SW 1271 (cell line): ENCODE data around the gene TYROBP.
"Not testable (repeated sequence)": the region's sequence is repeated elsewhere in the genome, so short reads cannot be mapped to it uniquely, and the experiment has no call there.

Source experiments
- DNase-seq, 2 experiments: peaks; one replicate each; lab custom pipeline; 2025; lab: John Stamatoyannopoulos, UW

The TYROBP gene

DNA sequence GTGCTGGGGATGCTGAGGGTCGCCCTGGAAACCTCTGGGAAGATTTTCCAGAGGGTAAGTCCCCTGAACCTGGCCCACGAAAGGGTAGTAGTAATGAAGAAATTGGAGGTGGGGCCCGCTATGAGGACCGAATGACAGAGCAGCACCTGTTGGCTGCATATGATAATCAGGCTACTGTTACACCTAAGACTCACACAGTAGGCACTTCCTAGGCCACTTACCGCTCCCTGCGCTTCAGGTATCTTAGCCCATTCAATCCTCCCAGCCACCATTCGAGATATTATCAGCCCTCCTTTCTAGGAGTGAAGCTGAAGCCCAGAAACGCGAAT lies 23.7 kb upstream of the TYROBP start:
- DNase-seq, result no peak

DNA sequence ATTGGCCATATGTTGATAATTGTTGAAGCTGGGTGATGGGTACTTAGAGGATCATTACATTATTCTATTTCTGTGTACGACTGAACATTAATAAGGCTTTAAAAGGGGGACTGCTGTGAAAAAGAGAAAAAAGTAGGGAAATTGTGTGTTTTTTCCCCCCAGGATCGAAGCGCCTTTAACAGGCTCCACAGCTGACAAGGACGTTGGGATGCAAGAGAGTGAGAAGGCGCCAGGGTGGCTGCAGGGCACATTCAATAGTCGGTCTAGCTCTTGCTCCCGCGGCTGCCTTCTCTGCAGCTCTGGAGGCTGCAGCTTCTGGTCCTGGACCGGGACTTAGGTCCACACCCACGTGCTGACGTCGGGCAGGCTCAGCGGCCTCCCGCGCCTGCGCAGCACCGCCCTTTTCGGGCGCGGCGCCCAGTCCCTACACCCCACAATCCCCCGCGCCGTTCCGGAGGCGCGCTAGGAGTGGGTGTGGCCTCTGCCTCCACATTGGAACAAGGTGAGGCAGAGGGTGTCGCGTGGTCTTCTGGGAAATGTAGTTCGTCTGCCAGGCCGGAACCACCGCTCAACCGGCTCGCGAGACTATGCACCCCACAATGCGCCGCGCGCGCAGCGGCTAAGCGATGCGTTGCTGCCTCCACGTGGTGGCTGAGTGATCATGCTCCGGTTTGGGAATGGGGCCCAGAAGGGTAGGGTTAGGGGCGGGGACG lies 23.2 kb upstream of the TYROBP start:
- DNase-seq, result peak; percentile 92 to 97

DNA sequence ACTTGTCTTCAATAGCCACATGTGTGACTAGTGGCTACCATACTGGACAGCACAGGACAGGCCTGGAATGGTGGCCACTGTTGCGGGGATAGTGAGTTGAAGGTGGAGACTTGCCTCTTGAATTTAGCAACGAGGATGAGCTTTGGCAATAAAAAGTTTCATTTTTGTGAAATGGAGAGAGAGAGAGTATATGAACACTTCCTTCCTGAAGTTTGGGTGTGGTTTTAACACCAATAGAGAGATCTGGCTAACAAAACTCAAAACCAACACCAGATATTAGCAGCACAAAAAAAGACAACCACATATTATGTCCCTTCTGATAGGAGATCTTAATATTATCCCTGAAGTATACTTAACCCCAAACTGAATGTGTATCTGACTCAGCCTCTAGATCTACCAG lies 21.8 kb upstream of the TYROBP start:
- DNase-seq, result no peak

DNA sequence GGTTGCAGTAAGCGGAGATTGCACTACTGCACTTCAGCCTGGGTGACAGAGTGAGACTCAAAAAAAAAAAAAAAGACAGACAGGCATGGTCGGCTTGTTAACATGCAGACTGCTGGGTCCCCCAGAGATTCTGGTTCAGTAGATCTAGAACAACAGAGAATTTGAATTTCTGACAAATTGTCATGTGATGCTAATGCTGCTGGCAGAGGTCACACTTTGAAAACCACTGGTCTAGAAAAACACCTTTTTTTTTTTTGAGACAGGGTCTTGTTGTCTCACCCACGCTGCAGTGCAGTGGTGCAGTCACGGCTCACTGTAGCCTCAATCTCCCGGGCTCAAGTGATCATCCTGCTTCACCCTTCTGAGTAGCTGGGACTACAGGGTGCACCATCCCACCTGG lies 20.4 kb upstream of the TYROBP start:
- no peak for DNase-seq

DNA sequence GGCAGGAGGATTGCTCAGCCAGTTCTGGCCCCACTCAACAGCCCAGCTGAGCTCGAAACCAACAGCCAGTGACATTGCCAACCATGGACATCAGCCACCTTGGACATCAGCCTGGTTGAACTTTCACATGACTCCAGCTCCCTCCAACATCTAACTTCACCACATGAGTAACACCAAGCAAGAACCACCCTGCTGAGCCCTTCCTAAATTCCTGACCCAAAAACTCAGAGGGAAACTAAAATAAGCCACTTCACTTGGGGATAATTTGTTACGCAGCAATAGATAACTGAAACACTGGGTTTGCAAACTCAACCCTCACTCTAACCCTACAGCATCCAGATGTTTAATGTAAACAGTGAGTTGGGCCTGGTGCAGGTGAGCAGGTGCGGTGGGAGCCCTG lies 17.4 kb upstream of the TYROBP start:
- no peak for DNase-seq

DNA sequence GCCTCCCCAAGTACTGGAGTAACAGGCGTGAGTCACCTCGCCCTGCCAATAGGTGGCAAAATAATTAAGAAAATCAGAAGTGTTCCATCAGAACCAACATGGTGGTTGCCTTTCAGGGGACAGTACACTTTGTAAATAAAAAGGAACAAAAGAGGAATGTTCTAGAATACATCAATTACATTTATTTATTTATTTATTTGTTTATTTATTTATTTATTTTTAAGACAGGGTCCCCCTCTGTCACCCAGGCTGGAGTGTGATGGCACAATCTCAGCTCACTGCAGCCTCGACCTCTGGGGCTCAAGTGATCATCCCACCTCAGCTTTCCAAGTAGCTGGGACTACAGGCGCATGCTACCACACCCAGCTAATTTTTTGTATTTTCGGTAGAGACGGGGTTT lies 12.9 kb upstream of the TYROBP start:
- DNase-seq, result no peak

DNA sequence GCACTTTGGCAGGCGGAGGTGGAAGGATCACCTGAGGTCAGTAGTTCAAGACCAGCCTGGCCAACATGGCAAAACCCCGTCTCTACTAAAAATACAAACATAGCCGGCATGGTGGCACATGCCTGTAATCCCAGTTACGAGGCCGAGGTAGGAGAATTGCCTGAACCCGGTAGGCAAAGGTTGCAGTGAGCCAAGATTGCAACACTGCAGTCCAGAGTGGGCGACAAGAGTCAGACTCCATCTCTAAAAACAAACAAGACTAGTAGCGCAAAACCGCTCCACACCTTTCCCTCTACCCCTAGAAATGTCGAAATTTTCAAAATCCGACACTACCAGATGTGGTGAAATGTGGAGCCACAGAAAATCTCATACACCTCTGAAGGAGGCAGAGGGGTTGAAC lies 11.2 kb upstream of the TYROBP start:
- no peak for DNase-seq

DNA sequence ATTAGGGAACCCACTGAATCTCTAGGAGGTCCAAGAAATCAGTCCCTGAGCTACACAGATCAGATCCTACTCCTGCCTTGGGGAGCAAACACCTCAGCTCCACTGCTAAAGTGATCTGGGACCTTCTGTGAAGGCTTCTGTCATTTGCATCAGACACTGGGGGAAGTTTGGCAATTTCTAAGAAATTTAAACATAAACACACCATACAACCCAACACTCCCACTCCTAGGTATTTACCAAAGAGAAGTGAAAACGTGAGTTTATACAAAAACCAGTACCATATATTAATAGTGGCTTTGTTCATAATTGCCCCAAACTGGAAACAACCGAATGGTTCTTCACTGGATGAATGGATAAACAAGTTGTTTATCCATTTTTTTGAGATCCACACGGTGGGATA lies 7.3 kb upstream of the TYROBP start:
- no peak for DNase-seq

DNA sequence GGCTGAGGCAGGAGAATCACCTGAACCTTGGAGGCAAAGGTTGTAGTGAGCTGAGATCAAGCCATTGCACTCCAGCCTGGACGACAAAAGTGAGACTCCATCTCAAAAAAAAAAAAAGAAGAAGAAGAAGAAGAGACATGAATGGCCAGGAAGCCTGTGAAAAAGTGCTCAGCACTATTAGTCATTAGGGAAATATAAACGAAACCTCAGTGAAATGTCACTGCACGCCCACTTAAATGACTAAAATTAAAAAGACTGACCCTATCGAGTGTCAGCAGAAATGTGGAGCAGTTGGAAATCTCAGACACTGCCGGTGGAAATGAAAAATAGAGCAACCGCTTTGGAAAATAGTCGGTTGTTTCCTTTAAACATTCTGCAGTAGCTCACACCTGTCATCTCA lies 5.5 kb upstream of the TYROBP start:
- DNase-seq, result no peak

DNA sequence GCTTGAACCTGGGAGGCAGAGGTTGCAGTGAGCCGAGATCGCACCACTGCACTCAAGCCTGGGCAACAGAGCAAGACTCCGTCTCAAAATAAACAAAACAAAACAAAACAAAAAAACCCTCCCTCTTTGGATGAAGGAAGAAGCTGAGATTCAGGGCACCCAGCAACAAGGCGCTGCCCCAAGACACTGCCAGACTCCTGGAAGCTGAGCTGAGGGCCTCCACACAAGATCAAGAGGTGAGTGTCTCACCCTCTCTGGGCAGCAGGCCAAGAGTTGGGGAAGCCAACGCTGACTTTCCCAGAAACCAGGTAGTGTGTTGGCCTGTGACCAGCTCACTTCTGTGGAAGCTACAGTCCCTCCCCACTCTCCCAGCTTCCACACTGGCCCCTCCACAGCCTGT lies 3.7 kb upstream of the TYROBP start:
- DNase-seq, result no peak

DNA sequence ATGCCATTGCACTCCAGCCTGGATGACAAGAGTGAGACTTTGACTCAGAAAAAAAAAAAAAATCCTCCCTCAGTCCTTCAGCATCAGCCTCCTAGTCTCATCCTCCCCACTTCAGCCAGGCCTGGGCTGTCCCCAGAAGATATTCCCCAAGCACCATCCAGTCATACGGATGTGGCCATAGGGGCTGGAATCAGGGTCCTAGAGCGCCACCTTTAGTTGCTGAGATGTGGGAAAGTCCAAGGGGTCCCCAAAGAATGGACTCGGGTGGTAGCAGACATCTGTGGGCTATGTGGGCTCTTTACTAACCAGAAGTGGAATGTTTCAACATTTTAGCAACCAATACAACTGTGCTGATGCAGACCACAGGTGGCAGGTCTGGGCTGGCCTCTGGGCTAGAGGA lies 3.1 kb upstream of the TYROBP start:
- no peak for DNase-seq

DNA sequence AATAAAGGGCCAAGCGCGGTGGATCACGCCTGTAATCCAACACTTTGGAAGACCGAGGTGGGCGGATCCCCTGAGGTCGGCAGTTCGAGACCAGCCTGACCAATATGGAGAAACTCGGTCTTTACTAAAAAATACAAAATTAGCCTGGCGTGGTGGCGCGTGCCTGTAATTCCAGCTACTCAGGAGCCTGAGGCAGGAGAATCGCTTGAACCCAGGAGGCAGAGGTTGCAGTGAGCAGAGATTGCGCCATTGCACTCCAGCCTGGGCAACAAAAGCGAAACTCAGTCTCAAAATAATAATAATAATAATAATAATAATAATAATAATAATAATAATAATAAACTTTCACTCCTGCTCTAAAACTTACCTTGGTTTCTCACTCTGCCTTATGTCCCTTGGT lies 2.3 kb upstream of the TYROBP start:
- not testable (repeated sequence) for DNase-seq

DNA sequence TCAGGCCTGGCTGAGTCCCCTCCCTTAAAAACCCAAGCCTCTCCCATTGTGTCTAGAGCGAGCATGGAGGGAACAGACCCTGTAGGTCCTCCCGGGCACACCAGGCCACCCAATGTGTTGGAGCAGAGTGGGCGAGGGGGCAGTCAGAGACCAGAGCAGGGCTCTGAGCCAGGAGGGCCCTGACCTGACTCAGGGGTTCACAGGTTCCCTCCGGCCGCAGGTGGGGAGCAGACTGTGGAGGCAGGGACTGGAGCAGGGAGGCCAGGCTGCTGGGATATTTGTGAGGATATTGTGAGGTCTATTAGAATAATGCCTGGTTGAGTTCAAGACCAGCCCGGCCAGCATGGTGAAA lies 1.6 kb upstream of the TYROBP start:
- no peak for DNase-seq

DNA sequence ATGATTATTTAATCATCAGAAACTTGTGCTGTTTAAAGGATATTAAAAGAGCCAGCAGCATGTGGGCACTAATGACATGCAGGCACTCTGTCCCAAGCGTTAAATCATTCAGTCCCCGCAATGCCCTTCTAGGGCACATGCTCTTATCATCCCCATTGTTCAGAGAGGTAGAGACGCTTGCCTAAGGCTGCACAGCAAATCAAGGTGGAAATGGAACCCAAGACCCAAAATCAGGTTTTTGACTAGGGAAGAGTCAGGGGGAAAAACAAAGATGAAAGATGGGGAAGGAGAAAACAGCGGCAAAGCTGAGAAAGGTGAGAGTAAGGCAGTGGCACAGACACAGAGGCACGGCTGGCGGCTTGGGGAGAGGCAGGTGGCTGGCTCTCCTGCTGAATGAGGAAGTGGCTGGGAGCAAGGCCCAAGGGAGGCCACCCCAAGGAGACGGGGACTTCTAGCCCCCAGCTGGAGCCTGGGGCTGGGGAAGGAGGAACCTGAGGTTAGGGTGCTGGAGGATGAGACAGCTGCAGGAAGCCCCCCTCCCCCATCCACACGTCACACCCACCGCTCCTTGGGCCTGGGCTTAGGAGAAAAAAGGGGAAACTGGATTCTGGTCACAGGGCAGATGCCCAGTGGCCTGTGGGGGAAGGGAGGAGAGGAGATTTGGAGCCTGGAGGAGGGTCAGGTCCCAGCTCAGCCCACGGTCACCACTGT lies 1.0 kb upstream of the TYROBP start:
- DNase-seq, result no peak

DNA sequence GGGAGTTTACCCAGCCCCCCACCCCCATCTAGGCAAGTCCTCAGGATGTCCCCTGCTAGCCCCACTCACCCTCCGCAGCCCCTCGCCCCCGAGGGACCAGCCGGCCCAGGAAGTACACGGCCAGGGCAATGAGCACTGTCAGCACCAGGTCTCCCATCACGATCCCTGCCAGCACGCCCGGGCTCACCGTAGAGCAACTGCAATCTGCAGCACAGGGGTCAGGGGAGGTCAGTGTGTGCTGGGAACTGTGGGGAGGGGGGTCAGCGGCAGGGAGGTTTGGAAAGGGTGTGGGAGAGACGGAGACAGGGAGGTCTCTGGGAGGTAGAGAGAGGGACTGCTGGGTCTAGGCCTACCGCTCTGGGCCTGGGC lies 734 bp downstream of the TYROBP start:
- no peak for DNase-seq

DNA sequence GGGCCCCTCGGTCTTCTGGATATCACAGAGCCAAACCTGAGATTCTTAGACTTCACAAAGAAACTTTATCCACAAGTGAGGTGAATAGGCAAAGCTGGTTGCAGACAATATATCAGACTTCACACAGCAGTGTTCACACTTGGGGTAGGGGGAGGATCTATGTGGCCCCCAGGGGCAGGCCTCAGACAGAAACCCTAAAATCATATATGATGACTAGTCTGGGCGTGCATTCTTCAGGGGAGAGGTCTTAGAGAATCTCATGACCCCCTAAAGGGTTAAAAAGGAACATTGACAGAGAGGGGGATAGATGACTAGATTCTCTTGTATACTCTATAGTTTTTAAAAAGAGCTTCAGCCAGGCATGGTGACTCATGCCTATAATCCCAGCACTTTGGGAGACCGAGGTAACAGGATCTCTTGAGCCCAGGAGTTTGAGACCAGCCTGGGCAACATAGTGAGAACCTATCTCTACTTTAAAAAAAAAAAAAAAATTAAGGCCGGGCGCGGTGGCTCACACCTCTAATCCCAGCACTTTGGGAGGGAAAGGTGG lies 2.8 kb downstream of the TYROBP start:
- DNase-seq, result no peak

DNA sequence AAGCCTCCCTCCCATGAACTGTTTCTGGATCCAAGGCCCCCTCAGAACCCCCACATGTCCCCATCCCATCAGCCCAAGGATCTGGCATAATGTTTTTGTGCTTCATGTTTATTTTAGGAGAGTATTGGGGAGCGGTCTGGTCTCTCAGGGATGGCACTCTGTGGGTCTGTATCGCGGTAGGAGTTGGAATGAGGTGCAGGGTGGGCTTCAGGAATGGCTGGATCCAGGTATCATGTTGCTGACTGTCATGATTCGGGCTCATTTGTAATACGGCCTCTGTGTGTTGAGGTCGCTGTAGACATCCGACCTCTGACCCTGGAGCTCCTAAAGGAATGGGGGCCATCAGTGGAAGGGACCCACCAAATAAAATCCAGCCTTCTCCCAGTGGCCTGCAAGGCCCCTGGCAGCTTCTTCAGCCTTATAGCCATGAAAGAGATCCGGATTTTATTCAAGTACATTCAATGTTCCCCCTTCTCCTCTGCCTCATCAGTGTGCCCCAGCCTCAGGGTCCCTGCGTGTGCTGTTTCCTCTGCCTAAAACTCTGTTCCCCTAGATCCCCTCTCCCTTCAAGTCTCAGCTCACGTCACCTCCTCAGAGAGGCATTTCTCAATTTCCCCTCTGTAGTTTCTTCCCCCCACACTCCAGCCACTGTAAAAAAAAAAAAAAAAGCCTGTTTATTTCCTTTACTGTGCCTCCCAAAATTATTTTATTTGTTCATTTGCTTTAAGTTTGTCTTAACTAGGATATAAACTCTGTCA lies 3.6 kb downstream of the TYROBP start:
- no peak for DNase-seq

DNA sequence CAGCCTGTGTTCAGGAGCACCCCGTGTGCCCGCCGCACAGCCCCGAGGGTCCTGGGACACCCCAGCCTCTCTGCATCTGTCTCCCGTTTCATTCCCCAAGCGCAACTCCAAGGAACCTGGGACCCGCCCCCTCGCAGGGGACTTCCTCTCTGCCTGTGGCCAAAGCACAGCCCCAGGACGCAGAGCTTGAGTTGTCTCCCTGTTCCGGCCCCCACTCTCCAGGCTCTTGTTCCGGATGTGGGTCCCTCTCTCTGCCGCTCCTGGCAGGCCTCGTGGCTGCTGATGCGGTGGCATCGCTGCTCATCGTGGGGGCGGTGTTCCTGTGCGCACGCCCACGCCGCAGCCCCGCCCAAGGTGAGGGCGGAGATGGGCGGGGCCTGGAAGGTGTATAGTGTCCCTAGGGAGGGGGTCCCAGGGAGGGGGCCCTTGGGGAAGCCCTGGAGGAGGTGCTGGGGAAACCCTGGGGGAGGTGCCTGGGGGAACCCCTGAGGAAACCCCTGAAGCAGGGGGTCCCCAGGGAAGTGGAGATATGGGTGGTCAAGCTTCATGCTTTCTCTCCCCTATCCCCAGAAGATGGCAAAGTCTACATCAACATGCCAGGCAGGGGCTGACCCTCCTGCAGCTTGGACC lies 4.4 kb downstream of the TYROBP start:
- peak; percentile 41 to 53 for DNase-seq

DNA sequence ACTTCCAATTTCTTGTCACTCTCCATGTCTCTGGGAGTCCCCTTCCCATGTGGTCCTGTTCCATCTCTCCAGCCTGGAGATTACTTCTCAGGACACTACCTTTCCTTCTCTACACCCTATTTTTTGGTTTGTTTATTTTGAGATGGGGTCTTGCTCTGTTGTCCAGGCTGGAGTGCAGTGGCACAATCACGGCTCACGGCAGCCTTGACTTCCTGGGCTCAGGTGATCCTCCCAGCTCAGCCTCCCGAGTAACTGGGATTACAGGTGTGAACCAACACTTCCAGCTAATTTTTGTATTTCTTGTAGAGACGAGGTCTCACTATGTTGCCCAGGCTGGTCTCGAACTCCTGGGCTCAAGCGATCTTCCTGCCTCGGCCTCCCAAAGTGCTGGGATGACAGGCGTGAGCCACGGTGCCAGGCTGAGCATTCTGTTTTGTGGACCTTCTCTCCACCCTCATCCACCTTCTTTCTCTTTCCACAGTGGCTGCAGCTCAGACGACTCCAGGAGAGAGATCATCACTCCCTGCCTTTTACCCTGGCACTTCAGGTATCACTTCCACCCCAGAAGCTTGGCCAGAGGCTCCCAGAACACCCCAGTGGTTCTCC lies 5.1 kb downstream of the TYROBP start:
- no peak for DNase-seq

DNA sequence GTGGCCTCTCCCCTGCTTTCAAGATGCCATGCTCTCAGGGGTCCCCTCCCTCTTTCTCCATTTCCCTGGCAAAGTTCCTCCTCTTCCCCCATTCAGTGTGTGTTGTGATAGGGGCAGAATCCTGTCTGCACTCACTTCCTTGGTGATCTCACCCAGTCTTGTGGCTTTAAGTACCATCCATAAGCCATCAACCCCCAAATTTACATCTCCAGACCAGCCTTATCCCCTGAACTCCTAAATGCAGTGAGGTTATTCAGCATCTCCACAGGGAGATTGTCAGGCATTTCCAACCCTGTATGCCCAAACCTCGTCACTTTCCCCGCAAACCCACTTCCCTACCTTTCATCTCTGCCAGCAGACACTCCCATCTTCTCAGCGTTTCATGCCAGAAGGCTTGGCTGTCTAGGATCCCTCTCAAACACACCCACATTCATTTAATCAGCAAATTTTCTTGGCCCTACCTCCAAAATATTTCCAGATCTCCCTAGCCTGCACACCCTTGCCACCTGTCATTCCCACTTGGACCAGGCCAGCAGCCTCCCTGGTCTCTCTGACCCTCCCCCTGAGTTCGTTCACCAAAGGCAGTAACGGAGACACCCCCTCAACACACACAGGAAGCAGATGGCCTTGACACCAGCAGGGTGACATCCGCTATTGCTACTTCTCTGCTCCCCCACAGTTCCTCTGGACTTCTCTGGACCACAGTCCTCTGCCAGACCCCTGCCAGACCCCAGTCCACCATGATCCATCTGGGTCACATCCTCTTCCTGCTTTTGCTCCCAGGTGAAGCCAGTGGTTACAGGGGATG lies 6.0 kb downstream of the TYROBP start, which contains the start of gene HCST:
HCST (plus strand) TSS at position 676 of the 808 bp plus-strand sequence; CDS start at position 741, 65 bp downstream.
- peak in 1 of 2 experiments; percentile 26 for DNase-seq

DNA sequence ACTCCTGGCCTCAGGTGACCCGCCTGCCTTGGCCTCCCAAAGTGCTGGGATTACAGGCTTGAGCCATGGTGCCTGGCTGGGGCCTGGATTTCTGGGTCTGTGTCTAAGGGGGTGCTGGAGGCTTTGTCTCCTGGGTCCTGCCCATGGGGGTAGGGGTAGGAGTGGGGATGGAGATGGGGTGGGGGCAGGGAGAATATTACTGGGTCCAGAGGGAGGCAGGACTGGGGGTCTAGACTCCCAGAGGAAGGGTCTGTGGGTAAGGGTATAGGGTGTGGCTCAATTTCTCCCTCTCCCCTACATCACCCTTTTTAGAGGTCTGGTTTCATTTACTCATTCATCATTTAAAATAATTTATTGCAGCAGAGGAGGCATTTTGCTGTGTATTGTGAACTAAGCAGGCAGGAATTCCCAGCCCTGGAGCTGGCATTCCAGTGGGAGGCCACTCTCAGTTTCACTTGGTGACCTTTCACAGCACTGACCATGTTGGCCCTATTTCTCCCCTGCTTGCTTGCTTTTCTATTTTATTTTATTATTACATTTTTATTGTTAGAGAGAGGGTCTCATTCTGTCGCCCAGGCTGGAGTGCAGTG lies 6.9 kb downstream of the TYROBP start:
- DNase-seq, result no peak
